Right renal cortex interstitium (tissue), 3 donors: ENCODE results near the gene FANCD2. TPM values are rescaled to one million over a fixed set of nuclear protein-coding genes. Genes with fewer than 3 reads are reported as not detected.

ENCODE experiments used
- polyA plus RNA-seq, 3 donors: library from polyadenylated mRNA; unstranded; fragments of 120-200 nt; gene quantifications; one replicate each; pipeline ENCODE4 v1.2.1, GENCODE V29; 2013; ENCODE audit not compliant: insufficient read length in 3 of 3

Gene FANCD2
- polyA plus RNA-seq, 3 donors = 18.1 to 20.9 (median 19.5) TPM

Other genes with a start within 250 kb of the FANCD2 start
- 10 to 100 TPM; 56.7 to 61.5 (median 60.5) TPM for gene TADA3, start 234.0 kb upstream of the FANCD2 start, polyA plus RNA-seq
- gene ARPC4, start 233.4 kb upstream of the FANCD2 start, polyA plus RNA-seq = 100 to 1,000 TPM; 146 to 156 (median 154) TPM
- 10 to 100 TPM; 29.7 to 34.0 (median 30.4) TPM for gene TTLL3, start 216.2 kb upstream of the FANCD2 start, polyA plus RNA-seq
- 10 to 100 TPM; 29.8 to 35.4 (median 30.2) TPM for gene RPUSD3, start 182.4 kb upstream of the FANCD2 start, polyA plus RNA-seq
- under 1 TPM in 1 of 3 donors, not detected in 2; 0.14 TPM for gene CIDEC, start 146.2 kb upstream of the FANCD2 start, polyA plus RNA-seq
- gene JAGN1, start 135.8 kb upstream of the FANCD2 start, polyA plus RNA-seq = 10 to 100 TPM; 48.1 to 56.8 (median 53.2) TPM
- 10 to 100 TPM; 11.5 to 12.7 (median 11.5) TPM for gene IL17RE, start 123.6 kb upstream of the FANCD2 start, polyA plus RNA-seq
- gene IL17RC, start 109.3 kb upstream of the FANCD2 start, polyA plus RNA-seq = 10 to 100 TPM; 30.7 to 35.9 (median 32.6) TPM
- 10 to 100 TPM; 50.1 to 52.4 (median 52.1) TPM for gene CRELD1, start 92.6 kb upstream of the FANCD2 start, polyA plus RNA-seq
- gene PRRT3, start 74.0 kb upstream of the FANCD2 start, polyA plus RNA-seq = 1 to 10 TPM; 2.8 to 3.5 (median 3.0) TPM
- 100 to 1,000 TPM; 101 to 108 (median 106) TPM for gene EMC3, start 39.6 kb upstream of the FANCD2 start, polyA plus RNA-seq
- gene FANCD2OS, start 81.8 kb downstream of the FANCD2 start, polyA plus RNA-seq = not detected
- gene BRK1, start 89.2 kb downstream of the FANCD2 start, polyA plus RNA-seq = 100 to 1,000 TPM; 215 to 235 (median 220) TPM
- 10 to 100 TPM; 78.0 to 81.3 (median 78.5) TPM for gene VHL, start 115.3 kb downstream of the FANCD2 start, polyA plus RNA-seq
- gene IRAK2, start 138.5 kb downstream of the FANCD2 start, polyA plus RNA-seq = under 1 TPM; 0.69 to 0.99 (median 0.97) TPM
- gene TATDN2, start 222.0 kb downstream of the FANCD2 start, polyA plus RNA-seq = 10 to 100 TPM; 35.1 to 36.2 (median 36.1) TPM